CD4-positive, alpha-beta T cell treated with Interleukin-17A for 4 hours (primary cell): ENCODE measurements around the gene ARL16.

Experiments
- DNase-seq: peaks from one replicate; pipeline ENCODE4 v3.0.0-alpha.2; 2020; ENCODE audit warnings: mixed read lengths

Gene ARL16

GRCh38 chr17:81666092-81666341, 17.6 kb downstream of the ARL16 start:
- DNase-seq, result peak; percentile 43

- peak; percentile 39 for DNase-seq
Measured at GRCh38 chr17:81665205-81666091, 18.1 kb downstream of the ARL16 start.

GRCh38 chr17:81664051-81664470, 19.5 kb downstream of the ARL16 start:
- no peak for DNase-seq

- no peak for DNase-seq
Measured at GRCh38 chr17:81662002-81662401, 21.6 kb downstream of the ARL16 start.

- no peak for DNase-seq
Measured at GRCh38 chr17:81660441-81660840, 23.2 kb downstream of the ARL16 start.

GRCh38 chr17:81659038-81659437, 24.6 kb downstream of the ARL16 start:
- DNase-seq, result no peak

- DNase-seq, result no peak
Measured at GRCh38 chr17:81656835-81657234, 26.8 kb downstream of the ARL16 start.

- DNase-seq, result no peak
Measured at GRCh38 chr17:81656118-81656743, 27.4 kb downstream of the ARL16 start, which contains the start of gene PDE6G. PDE6G (minus strand) TSS chr17:81656542; CDS start chr17:81653305, 3,237 bp downstream.

- DNase-seq, result no peak
Measured at GRCh38 chr17:81655378-81656117, 28.0 kb downstream of the ARL16 start.

- DNase-seq, result peak; percentile 50
Measured at GRCh38 chr17:81652906-81653771, 30.5 kb downstream of the ARL16 start.

- DNase-seq, result no peak
Measured at GRCh38 chr17:81651692-81652091, 31.9 kb downstream of the ARL16 start.

- DNase-seq, result no peak
Measured at GRCh38 chr17:81650951-81651350, 32.6 kb downstream of the ARL16 start.

- DNase-seq, result no peak
Measured at GRCh38 chr17:81648707-81649085, 34.9 kb downstream of the ARL16 start.

GRCh38 chr17:81648013-81648706, 35.4 kb downstream of the ARL16 start:
- no peak for DNase-seq

- DNase-seq, result no peak
Measured at GRCh38 chr17:81647640-81648012, 36.0 kb downstream of the ARL16 start.

- DNase-seq, result no peak
Measured at GRCh38 chr17:81646869-81647600, 36.6 kb downstream of the ARL16 start.

- DNase-seq, result no peak
Measured at GRCh38 chr17:81644976-81645952, 38.3 kb downstream of the ARL16 start.

- no peak for DNase-seq
Measured at GRCh38 chr17:81644496-81644895, 39.1 kb downstream of the ARL16 start.

GRCh38 chr17:81641825-81642489, 41.6 kb downstream of the ARL16 start:
- DNase-seq, result no peak

GRCh38 chr17:81640011-81640410, 43.6 kb downstream of the ARL16 start:
- no peak for DNase-seq
